ENCODE results near the gene MSRB1. TPM values are rescaled to one million over a fixed set of nuclear protein-coding genes. Genes with fewer than 3 reads are reported as not detected.

Gene MSRB1
- total RNA-seq, 1 donor from 2014 or later, result 14.1 TPM

DNA sequence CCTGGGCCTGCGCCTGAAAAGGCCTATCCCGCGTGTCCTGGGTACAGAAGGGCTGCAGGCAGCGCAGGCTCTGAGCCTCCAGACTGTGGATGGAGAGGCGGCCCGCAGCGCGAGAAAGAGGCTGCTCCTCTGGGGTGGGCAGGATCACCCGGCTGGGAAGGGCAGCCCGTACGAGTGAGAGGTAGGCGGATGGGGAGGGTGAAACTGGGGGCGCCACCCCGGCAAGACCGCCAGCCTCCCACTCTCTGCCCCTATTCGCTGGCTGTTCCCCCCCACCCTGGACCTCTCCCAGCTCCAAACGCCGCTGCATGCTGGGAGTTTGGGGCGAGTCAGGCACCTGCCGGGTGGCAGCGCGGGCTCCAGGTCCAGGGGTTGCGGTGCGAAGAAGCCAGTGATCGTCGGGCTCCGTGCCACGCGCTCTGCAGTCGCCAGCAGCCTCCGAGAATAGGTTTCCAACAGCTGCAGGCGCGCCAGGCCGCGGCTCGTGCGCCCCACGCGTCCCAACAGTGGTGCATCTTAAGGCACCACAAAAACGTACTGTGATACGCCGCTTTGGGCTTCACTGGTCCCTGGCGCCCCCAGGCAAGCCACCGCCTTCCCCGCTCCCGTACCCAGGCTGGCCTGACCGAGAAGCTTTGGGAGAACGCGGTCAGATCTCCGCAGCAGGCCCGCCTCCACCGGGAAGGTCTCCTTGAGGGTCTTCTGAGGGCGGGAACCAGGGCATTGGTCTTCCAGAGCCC lies 37.2 kb upstream of the MSRB1 start:
- H3K4me1 Mint-ChIP-seq, result peaks cover 12% of the 10 kb centered on the region
- H3K27ac Mint-ChIP-seq, result no peak overlapping the region
- DNase-seq (ENCODE audit: low spot score in 2 of 2, unreplicated experiment in 2 of 2), result no peak
- H3K36me3 Mint-ChIP-seq, result peaks cover 6% of the 10 kb centered on the region
- no peak for TF ChIP-seq CTCF (IDR thresholded peaks at IDR 0.05; ENCODE audit: unreplicated experiment)
- H3K9me3 Mint-ChIP-seq, result no peaks in the 10 kb centered on the region
- H3K4me3 Mint-ChIP-seq, result no peak overlapping the region
- peaks cover 51% of the 10 kb centered on the region for H3K27me3 Mint-ChIP-seq (ENCODE audit: low read depth)

- H3K27me3 Mint-ChIP-seq (ENCODE audit: low read depth), result peaks cover 51% of the 10 kb centered on the region
- peak in 1 of 2 experiments; percentile 65 for DNase-seq (ENCODE audit: low spot score in 2 of 2, unreplicated experiment in 2 of 2)
- H3K36me3 Mint-ChIP-seq, result peaks cover 9% of the 10 kb centered on the region
- peaks cover 4% of the 10 kb centered on the region for H3K4me1 Mint-ChIP-seq
- H3K27ac Mint-ChIP-seq, result no peak overlapping the region
- peak overlapping the region; percentile 46 for H3K4me3 Mint-ChIP-seq
- no peak for TF ChIP-seq CTCF (IDR thresholded peaks at IDR 0.05; ENCODE audit: unreplicated experiment)
- H3K9me3 Mint-ChIP-seq, result no peaks in the 10 kb centered on the region
These were observed 36.5 kb upstream of the MSRB1 start for GRCh38 chr16:1979271-1980029.

DNA sequence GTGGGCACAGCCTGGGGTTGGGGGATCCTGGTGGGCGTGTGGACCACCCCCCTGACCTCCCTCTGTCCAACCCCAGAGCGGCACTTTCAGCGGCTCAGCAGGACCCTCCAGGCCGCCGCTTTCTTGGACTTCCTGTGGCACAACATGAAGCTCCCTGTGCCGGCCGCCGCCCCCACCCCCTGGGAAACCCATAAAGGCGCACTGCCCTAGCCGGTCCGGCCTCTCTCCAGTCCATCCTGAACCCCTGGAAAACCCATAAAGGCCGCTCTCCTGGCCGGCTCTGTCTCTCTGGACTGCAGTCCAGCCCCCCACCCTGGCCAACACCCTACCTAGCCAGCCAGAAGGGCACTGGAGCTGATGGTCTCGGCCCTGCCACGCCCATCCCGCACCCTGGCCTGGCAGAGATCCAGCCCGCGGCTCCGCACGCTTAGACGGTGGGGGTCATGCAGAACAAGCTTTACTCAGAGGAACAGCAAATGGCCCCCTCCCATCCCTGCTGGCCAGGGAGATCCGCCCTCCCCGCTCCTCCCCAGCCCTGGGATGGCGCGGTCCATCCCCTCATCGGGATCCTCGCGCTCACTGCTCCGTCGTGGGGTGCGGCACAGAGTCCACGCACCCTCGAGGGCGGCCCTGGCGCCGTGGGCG lies 35.6 kb upstream of the MSRB1 start:
- Mint-ChIP-seq H3K27me3 (ENCODE audit: low read depth) (peaks cover 51% of the 10 kb centered on the region), H3K36me3 (peaks cover 9% of the 10 kb centered on the region), H3K4me3 (no peak overlapping the region)

DNA sequence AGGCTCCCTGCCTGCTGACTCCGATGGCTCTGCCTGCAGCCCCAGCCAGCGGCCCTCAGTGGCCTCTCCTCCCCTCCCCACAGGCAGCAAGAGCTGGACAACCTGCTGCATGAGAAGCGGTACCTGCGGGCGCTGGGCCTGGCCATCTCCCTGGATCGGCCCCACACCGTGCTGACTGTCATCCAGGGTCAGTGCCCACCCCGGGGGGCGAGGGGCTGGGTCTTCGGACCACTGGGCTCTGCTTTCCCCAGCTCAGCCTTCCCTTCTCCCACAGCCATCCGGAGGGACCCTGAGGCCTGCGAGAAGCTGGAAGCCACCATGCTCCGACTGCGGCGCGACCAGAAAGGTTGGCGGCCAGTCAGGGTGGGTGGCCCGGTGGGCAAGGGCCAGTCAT lies 34.9 kb upstream of the MSRB1 start:
- no peak for TF ChIP-seq CTCF (IDR thresholded peaks at IDR 0.05; ENCODE audit: unreplicated experiment)
- Mint-ChIP-seq H3K27me3 (ENCODE audit: low read depth) (peaks cover 46% of the 10 kb centered on the region), H3K9me3 (no peaks in the 10 kb centered on the region), H3K4me1 (peaks cover 8% of the 10 kb centered on the region), H3K36me3 (peaks cover 9% of the 10 kb centered on the region), H3K27ac (no peak overlapping the region), H3K4me3 (no peak overlapping the region)
- DNase-seq (ENCODE audit: low spot score in 2 of 2, unreplicated experiment in 2 of 2), result no peak

More for the DNA sequence above, 35.6 kb upstream of the MSRB1 start:
- H3K4me1 Mint-ChIP-seq, result peaks cover 4% of the 10 kb centered on the region
- no peak for DNase-seq (ENCODE audit: low spot score in 2 of 2, unreplicated experiment in 2 of 2)
- no peak overlapping the region for H3K27ac Mint-ChIP-seq
- H3K9me3 Mint-ChIP-seq, result no peaks in the 10 kb centered on the region
- TF ChIP-seq CTCF (IDR thresholded peaks at IDR 0.05; ENCODE audit: unreplicated experiment), result no peak

GRCh38 chr16:1976951-1977874 lies 34.2 kb upstream of the MSRB1 start:
- Mint-ChIP-seq H3K4me1 (peaks cover 12% of the 10 kb centered on the region), H3K9me3 (no peaks in the 10 kb centered on the region), H3K36me3 (peaks cover 9% of the 10 kb centered on the region), H3K27me3 (ENCODE audit: low read depth) (peaks cover 39% of the 10 kb centered on the region), H3K27ac (no peak overlapping the region), H3K4me3 (no peak overlapping the region)
- no peak for DNase-seq (ENCODE audit: low spot score in 2 of 2, unreplicated experiment in 2 of 2)
- TF ChIP-seq CTCF (IDR thresholded peaks at IDR 0.05; ENCODE audit: unreplicated experiment), result no peak

Measured in mesothelial cell of epicardium (in vitro differentiated cells).